HepG2 (cell line): ENCODE measurements around the gene SPDYE4. TPM values are rescaled to one million over a fixed set of nuclear protein-coding genes. Genes with fewer than 3 reads are reported as not detected.

Experiments
- ATAC-seq: fragments of 200-7000 bp; cut with Tn5 transposase; 3 replicates; pipeline ENCODE4 v1.9.1; 2020; ENCODE audit warnings: mild to moderate bottlenecking, moderate library complexity
- BruUV-seq: library from RNA; stranded (reverse); fragments of 400-500 nt; replicated peaks from 2 replicates; lab custom pipeline; 2021; lab: Mats Ljungman, UMichigan
- CTCF ChIA-PET: fragments of 300-600 bp; formaldehyde crosslinking; extraction: SDS; loops from one replicate; lab custom pipeline; 2021; ENCODE audit warnings: low total read pairs, inconsistent platforms, low intra/inter-chr PET ratio; lab: Yijun Ruan, JAX
- POLR2A ChIA-PET: fragments of 350-600 bp; sonication (Branson Sonifier 250); formaldehyde crosslinking; loops from one replicate; lab custom pipeline; 2020; ENCODE audit warnings: antibody characterized with exemption, inconsistent platforms; lab: Yijun Ruan, JAX
- DNase-seq: peaks from one replicate; pipeline ENCODE4 v3.0.0-alpha.2; 2015; ENCODE audit warnings: low spot score
- FAIRE-seq: peaks from 3 replicates; lab custom pipeline; 2011; peaks lifted over from hg19 to GRCh38; lab: Jason Lieb, UNC
- H2AFZ ChIP-seq: one replicate; pipeline ENCODE4 v1.6.1; 2011; ENCODE audit warnings: low read length, inconsistent platforms
- H3K27ac ChIP-seq: fragments of 300-600 bp; 3 replicates; pipeline ENCODE4 v1.8.0; 2011; ENCODE audit warnings: mixed run types, mild to moderate bottlenecking, mixed read lengths, low read length, inconsistent platforms; ENCODE audit not compliant: insufficient read depth; ENCODE audit errors: extremely low read length
- H3K27me3 ChIP-seq, 2 experiments: fragments of 200-600 bp in 1 of 2; 2 replicates in 1 of 2; 3 replicates in 1 of 2; pipeline versions ENCODE4 v1.6.0 to v1.8.0; 2011; ENCODE audit warnings: low read length in 2 of 2, mild to moderate bottlenecking in 2 of 2, moderate library complexity in 2 of 2, inconsistent platforms in 1 of 2; ENCODE audit not compliant: insufficient read depth in 2 of 2, control insufficient read depth in 1 of 2
- H3K36me3 ChIP-seq, 2 experiments: fragments of 200-600 bp in 1 of 2; replicated peaks in 1 of 2; 2 replicates in 1 of 2; 3 replicates in 1 of 2; pipeline versions ENCODE4 v1.5.1 to v1.8.0; 2011; ENCODE audit warnings: low read length in 2 of 2, inconsistent platforms in 1 of 2; ENCODE audit not compliant: insufficient read depth in 2 of 2, control insufficient read depth in 1 of 2
- H3K4me1 ChIP-seq: 2 replicates; pipeline ENCODE4 v1.5.1; 2012; ENCODE audit warnings: low read length, inconsistent platforms; ENCODE audit not compliant: insufficient read depth
- H3K4me2 ChIP-seq: 2 replicates; pipeline ENCODE4 v1.6.0; 2011; ENCODE audit warnings: low read depth, low read length, inconsistent platforms
- H3K4me3 ChIP-seq, 3 experiments: fragments of 200-600 bp in 1 of 3; sonication (generic), shearing (Covaris generic) in 1 of 3; replicated peaks in 1 of 3; 2 replicates each; pipeline ENCODE4 v1.5.1; 2011 to 2016; ENCODE audit warnings: low read length in 3 of 3, inconsistent platforms in 2 of 3, low read depth in 2 of 3, mild to moderate bottlenecking in 2 of 3, control low read depth in 1 of 3, mixed read lengths in 1 of 3; ENCODE audit not compliant: insufficient read depth in 1 of 3
- H3K79me2 ChIP-seq: one replicate; pipeline ENCODE4 v1.6.1; 2011; ENCODE audit warnings: low read length, inconsistent platforms; ENCODE audit not compliant: insufficient read depth
- H3K9ac ChIP-seq: 2 replicates; pipeline ENCODE4 v1.6.0; 2011; ENCODE audit warnings: mild to moderate bottlenecking, low read depth, low read length, inconsistent platforms; ENCODE audit not compliant: insufficient read depth
- H3K9me3 ChIP-seq: 2 replicates; pipeline ENCODE4 v1.5.1; 2012; ENCODE audit warnings: mild to moderate bottlenecking, low read length
- H4K20me1 ChIP-seq: 2 replicates; pipeline ENCODE4 v1.6.0; 2011; ENCODE audit warnings: inconsistent platforms, mild to moderate bottlenecking, low read length, moderate library complexity; ENCODE audit not compliant: insufficient read depth
- KLF6 ChIP-seq: IDR thresholded peaks from 2 replicates; pipeline ENCODE4 v1.8.0; 2016; ENCODE audit warnings: missing biosample characterization, missing genetic modification reagents
- NFIB ChIP-seq: sonication (generic); formaldehyde crosslinking; IDR thresholded peaks from 2 replicates; pipeline ENCODE4 v1.9.0; 2021; ENCODE audit warnings: missing genetic modification reagents, mild to moderate bottlenecking, borderline replicate concordance
- NFKBIZ ChIP-seq: IDR thresholded peaks from 2 replicates; pipeline ENCODE4 v1.6.1; 2018; ENCODE audit warnings: missing genetic modification reagents, missing compliant biosample characterization
- PAX8 ChIP-seq: sonication (generic); formaldehyde crosslinking; IDR thresholded peaks from 2 replicates; pipeline ENCODE4 v1.8.0; 2022; ENCODE audit warnings: mild to moderate bottlenecking, missing genetic modification reagents, borderline replicate concordance
- PRMT3 ChIP-seq: sonication (generic); formaldehyde crosslinking; IDR thresholded peaks from 2 replicates; pipeline ENCODE4 v1.8.1; 2022; ENCODE audit warnings: low read depth, mild to moderate bottlenecking, moderate library complexity, missing genetic modification reagents, borderline replicate concordance
- ZIK1 ChIP-seq: sonication (generic); formaldehyde crosslinking; IDR thresholded peaks from 2 replicates; pipeline ENCODE4 v1.5.0; 2020; ENCODE audit warnings: mild to moderate bottlenecking, low read depth, missing genetic modification reagents, borderline replicate concordance
- ZNF251 ChIP-seq: sonication (generic); formaldehyde crosslinking; IDR thresholded peaks from 2 replicates; pipeline ENCODE4 v1.9.0; 2021; ENCODE audit warnings: mild to moderate bottlenecking, missing genetic modification reagents
- ZNF546 ChIP-seq: sonication (generic); formaldehyde crosslinking; conservative IDR thresholded peaks from 2 replicates; pipeline ENCODE4 v1.8.1; 2023; ENCODE audit warnings: mild to moderate bottlenecking, missing genetic modification reagents
- ZNF605 ChIP-seq: sonication (generic); formaldehyde crosslinking; IDR thresholded peaks from 2 replicates; pipeline ENCODE4 v1.8.0; 2022; ENCODE audit warnings: mild to moderate bottlenecking, missing genetic modification reagents
- ZNF670 ChIP-seq: sonication (generic); formaldehyde crosslinking; IDR thresholded peaks from 2 replicates; pipeline ENCODE4 v1.8.0; 2022; ENCODE audit warnings: mild to moderate bottlenecking, missing genetic modification reagents, borderline replicate concordance
- WGBS: methylation state at CpG from one replicate; pipeline ENCODE4 v1.1.6; 2017; ENCODE audit warnings: low lambda C conversion rate; 5-methylcytosine and 5-hydroxymethylcytosine counted together
- in situ Hi-C: cut with HindIII; loops from 2 replicates; pipeline ENCODE4 v1.10.0; 2017; ENCODE audit warnings: low pct_unique_long_range_greater_than_20kb; ENCODE audit not compliant: extremely low pct_ligation_motif_present
- intact Hi-C: fragments of 100-400 bp; cut with micrococcal nuclease; formaldehyde crosslinking; loops from one replicate; pipeline ENCODE4 v1.10.0; 2022; ENCODE audit not compliant: unreplicated experiment
- polyA plus RNA-seq, 8 experiments: library from polyadenylated mRNA; depleted of rRNA in 3 of 8; stranded (reverse) in 7 of 8; unstranded in 1 of 8; fragments of >200 nt; fragmentation: Illumina TruSeq in 4 of 8; extraction: Trizol in 4 of 8; gene quantifications; 2 replicates each; pipeline versions ENCODE4 v1.2.1 to v1.2.3, GENCODE V29; 2011 to 2016; ENCODE audit warnings: low read depth in 4 of 8, missing spikeins in 1 of 8, mixed read lengths in 1 of 8; ENCODE audit not compliant: insufficient read depth in 1 of 8
- total RNA-seq, 5 experiments: library from RNA; depleted of rRNA; stranded (reverse); fragments of >200 nt; fragmentation: Illumina TruSeq; extraction: Trizol; gene quantifications; 2 replicates each; pipeline ENCODE4 v1.2.3, GENCODE V29; 2016; ENCODE audit warnings: low read depth in 1 of 5

SPDYE4 gene
- total and polyA plus RNA-seq, 2 of the 13 experiments (the other 11 are each of a cell fraction or from before 2014, with no cell fraction given) = not detected

- no peak for ATAC-seq
- no peak for DNase-seq
Measured at GRCh38 chr17:8739097-8739496, 19.2 kb downstream of the SPDYE4 start.

GRCh38 chr17:8736796-8737195, 21.6 kb downstream of the SPDYE4 start:
- H3K9ac ChIP-seq = no peak overlapping the region
- no peak for TF ChIP-seq ZNF546 (CRISPR knock-in tag)
- no peak for TF ChIP-seq ZNF605 (CRISPR knock-in tag)
- TF ChIP-seq ZIK1 (CRISPR knock-in tag) = no peak
- no peak for TF ChIP-seq PAX8
- TF ChIP-seq ZNF251 (CRISPR knock-in tag) = no peak
- no peak for TF ChIP-seq PRMT3
- no peak for TF ChIP-seq NFKBIZ (CRISPR knock-in tag)
- TF ChIP-seq KLF6 = no peak
- ATAC-seq (no peak), DNase-seq (no peak), FAIRE-seq (no peak)
- H3K36me3 ChIP-seq = no peaks in the 10 kb centered on the region
- in situ Hi-C loops = no loop called here
- WGBS = 6% methylated on average over 2 of the region's 2 CpGs
- ChIA-PET CTCF (no interaction called here), POLR2A (no interaction called here)
- peaks cover 0 to 14% of the 10 kb centered on the region in 2 experiments; a peak in 3 of 5 replicates for H3K27me3 ChIP-seq
- no peak overlapping the region for H3K27ac ChIP-seq
- H2AFZ ChIP-seq = no peak overlapping the region
- no peaks in the 10 kb centered on the region for H4K20me1 ChIP-seq
- H3K79me2 ChIP-seq = no peaks in the 10 kb centered on the region
- no peak overlapping the region for H3K4me2 ChIP-seq
- H3K4me1 ChIP-seq = no peaks in the 10 kb centered on the region
- intact Hi-C loops = no loop called here
- BruUV-seq = no TSS peak
- no peaks in the 10 kb centered on the region for H3K9me3 ChIP-seq
- no peak overlapping the region for H3K4me3 ChIP-seq

More at GRCh38 chr17:8739097-8739496, 19.2 kb downstream of the SPDYE4 start:
- Histone ChIP-seq H3K27ac (no peak overlapping the region), H3K9ac (no peak overlapping the region), H3K36me3 (no peaks in the 10 kb centered on the region), H4K20me1 (no peaks in the 10 kb centered on the region), H2AFZ (no peak overlapping the region), H3K79me2 (no peaks in the 10 kb centered on the region), H3K4me2 (no peak overlapping the region), H3K4me3 (no peak overlapping the region), H3K4me1 (no peaks in the 10 kb centered on the region), H3K27me3 (peaks cover 0 to 18% of the 10 kb centered on the region in 2 experiments; a peak in 4 of 5 replicates), H3K9me3 (no peaks in the 10 kb centered on the region)
- no TSS peak for BruUV-seq
- ChIA-PET CTCF (no interaction called here), POLR2A (no interaction called here)
- no peak for FAIRE-seq
- TF ChIP-seq ZNF670 (CRISPR knock-in tag) = no peak
- TF ChIP-seq NFIB (CRISPR knock-in tag) = no peak
- WGBS = 71% methylated on average over 8 of the region's 8 CpGs
- intact Hi-C loops (no loop called here), in situ Hi-C loops (no loop called here)
